ENCODE data around the gene YIPF4. TPM values are rescaled to one million over a fixed set of nuclear protein-coding genes. Genes with fewer than 3 reads are reported as not detected.

Gene YIPF4
- total RNA-seq, 2 donors from 2014 or later = 24.9 to 25.8 TPM

DNA sequence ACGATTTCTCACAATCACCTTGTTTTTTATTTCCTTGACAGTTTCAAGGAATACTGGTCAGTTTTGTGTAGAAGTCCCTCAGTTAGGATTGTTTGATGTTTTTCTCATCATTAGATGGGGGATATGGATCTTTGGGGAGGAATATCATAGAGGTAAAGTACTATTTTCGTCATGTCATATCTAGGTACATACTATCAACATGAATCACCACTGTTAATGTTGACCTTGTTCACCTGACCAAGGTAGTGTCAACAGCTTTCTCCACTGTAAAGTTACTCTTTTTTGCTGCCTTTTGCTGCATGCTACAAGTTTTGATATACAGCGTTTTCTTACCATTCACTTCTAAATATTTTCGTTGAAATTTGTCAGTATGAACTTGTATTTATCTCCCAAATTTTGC is 45.7 kb upstream of the YIPF4 start:
- Histone ChIP-seq H3K27me3 (ENCODE audit: control insufficient read depth, insufficient read depth, low read length, poor library complexity, severe bottlenecking) (no peaks in the 10 kb centered on the region), H3K4me1 (ENCODE audit: control insufficient read depth, insufficient read depth, low read length) (no peaks in the 10 kb centered on the region), H3K9ac (ENCODE audit: extremely low read depth, low read length, poor library complexity, severe bottlenecking) (no peak overlapping the region), H3K4me3 (ENCODE audit: low read length) (no peak overlapping the region), H3K36me3 (ENCODE audit: control insufficient read depth, insufficient read depth, low read length) (peaks cover 3% of the 10 kb centered on the region), H3K27ac (ENCODE audit: low read depth, low read length) (no peak overlapping the region), H3K9me3 (ENCODE audit: control insufficient read depth, low read length) (no peaks in the 10 kb centered on the region)
- Mint-ChIP-seq H3K36me3 (ENCODE audit: low read depth) (no peaks in the 10 kb centered on the region), H3K4me3 (no peak overlapping the region), H3K4me1 (peaks cover 10% of the 10 kb centered on the region), H3K27me3 (ENCODE audit: insufficient read depth) (no peaks in the 10 kb centered on the region), H3K27ac (no peak overlapping the region), H3K9me3 (no peaks in the 10 kb centered on the region)
- TF ChIP-seq, protein P1, sequence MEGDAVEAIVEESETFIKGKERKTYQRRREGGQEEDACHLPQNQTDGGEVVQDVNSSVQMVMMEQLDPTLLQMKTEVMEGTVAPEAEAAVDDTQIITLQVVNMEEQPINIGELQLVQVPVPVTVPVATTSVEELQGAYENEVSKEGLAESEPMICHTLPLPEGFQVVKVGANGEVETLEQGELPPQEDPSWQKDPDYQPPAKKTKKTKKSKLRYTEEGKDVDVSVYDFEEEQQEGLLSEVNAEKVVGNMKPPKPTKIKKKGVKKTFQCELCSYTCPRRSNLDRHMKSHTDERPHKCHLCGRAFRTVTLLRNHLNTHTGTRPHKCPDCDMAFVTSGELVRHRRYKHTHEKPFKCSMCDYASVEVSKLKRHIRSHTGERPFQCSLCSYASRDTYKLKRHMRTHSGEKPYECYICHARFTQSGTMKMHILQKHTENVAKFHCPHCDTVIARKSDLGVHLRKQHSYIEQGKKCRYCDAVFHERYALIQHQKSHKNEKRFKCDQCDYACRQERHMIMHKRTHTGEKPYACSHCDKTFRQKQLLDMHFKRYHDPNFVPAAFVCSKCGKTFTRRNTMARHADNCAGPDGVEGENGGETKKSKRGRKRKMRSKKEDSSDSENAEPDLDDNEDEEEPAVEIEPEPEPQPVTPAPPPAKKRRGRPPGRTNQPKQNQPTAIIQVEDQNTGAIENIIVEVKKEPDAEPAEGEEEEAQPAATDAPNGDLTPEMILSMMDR (conservative IDR thresholded peaks at IDR 0.05) = no peak
- WGBS, 2 experiments (ENCODE audit: insufficient coverage in 1 of 2, insufficient read length in 1 of 2) = 80 to 91% methylated on average over 2 to 4 of the region's 4 CpGs
- DNase-seq = no peak

DNA sequence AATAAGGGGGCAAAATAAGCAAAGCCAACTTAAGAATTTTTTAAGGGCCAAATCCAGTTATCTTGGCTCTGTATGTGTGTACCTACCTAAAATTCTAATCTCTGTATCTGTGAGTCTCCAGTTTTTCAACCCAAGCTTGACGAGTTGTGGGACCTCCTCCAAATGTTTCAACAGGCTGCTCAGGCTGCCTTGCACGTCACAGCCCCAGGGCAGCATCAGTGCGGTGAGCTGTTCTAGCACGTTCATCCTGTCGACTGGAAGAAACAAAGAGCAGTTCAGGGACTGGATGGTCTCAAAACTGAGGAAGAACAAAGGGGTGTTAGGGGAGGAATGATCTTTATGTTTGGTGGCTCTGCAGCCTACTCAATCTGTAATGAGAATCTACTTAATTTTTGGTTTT is 42.4 kb upstream of the YIPF4 start:
- Histone ChIP-seq H3K9me3 (ENCODE audit: control insufficient read depth, low read length) (no peaks in the 10 kb centered on the region), H3K36me3 (ENCODE audit: control insufficient read depth, insufficient read depth, low read length) (peaks cover 3% of the 10 kb centered on the region), H3K4me3 (ENCODE audit: low read length) (no peak overlapping the region), H3K27ac (ENCODE audit: low read depth, low read length) (no peak overlapping the region), H3K27me3 (ENCODE audit: control insufficient read depth, insufficient read depth, low read length, poor library complexity, severe bottlenecking) (no peaks in the 10 kb centered on the region), H3K9ac (ENCODE audit: extremely low read depth, low read length, poor library complexity, severe bottlenecking) (no peak overlapping the region), H3K4me1 (ENCODE audit: control insufficient read depth, insufficient read depth, low read length) (peaks cover 3% of the 10 kb centered on the region)
- H3K4me3 Mint-ChIP-seq = no peak overlapping the region
- no peaks in the 10 kb centered on the region for H3K27me3 Mint-ChIP-seq (ENCODE audit: insufficient read depth)
- peaks cover 11% of the 10 kb centered on the region for H3K4me1 Mint-ChIP-seq
- WGBS, 2 experiments (ENCODE audit: insufficient coverage in 1 of 2, insufficient read length in 1 of 2) = 86 to 100% methylated on average over 1 to 5 of the region's 5 CpGs
- no peak for DNase-seq
- no peaks in the 10 kb centered on the region for H3K9me3 Mint-ChIP-seq
- H3K27ac Mint-ChIP-seq = no peak overlapping the region
- H3K36me3 Mint-ChIP-seq (ENCODE audit: low read depth) = no peaks in the 10 kb centered on the region
- TF ChIP-seq, protein P1 (conservative IDR thresholded peaks at IDR 0.05) = no peak

DNA sequence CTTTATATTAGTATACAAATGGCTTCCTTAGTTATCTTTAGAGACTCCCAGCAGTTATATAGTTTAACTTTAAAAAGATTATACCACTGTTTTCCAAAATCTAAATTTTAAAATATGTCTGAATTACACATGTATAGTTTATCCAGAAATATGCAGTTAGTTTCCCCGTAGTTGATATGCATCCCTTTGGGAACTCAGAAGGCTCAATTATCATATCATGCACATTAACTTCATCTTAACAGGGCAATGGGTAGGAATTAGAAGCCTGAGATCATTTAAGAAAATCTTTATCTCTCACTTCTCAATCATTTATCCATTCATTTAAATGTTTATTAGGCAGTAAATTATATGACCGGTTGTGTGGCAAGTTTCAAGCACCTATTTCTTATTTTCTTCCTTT is 40.2 kb upstream of the YIPF4 start:
- Histone ChIP-seq H3K9ac (ENCODE audit: extremely low read depth, low read length, poor library complexity, severe bottlenecking) (no peak overlapping the region), H3K9me3 (ENCODE audit: control insufficient read depth, low read length) (no peaks in the 10 kb centered on the region), H3K36me3 (ENCODE audit: control insufficient read depth, insufficient read depth, low read length) (peaks cover 3% of the 10 kb centered on the region), H3K27me3 (ENCODE audit: control insufficient read depth, insufficient read depth, low read length, poor library complexity, severe bottlenecking) (no peaks in the 10 kb centered on the region), H3K4me1 (ENCODE audit: control insufficient read depth, insufficient read depth, low read length) (peaks cover 3% of the 10 kb centered on the region), H3K27ac (ENCODE audit: low read depth, low read length) (no peak overlapping the region), H3K4me3 (ENCODE audit: low read length) (no peak overlapping the region)
- 83% methylated on average over 2 of the region's 2 CpGs; no CpG with 5 or more reads in 1 of the 2 experiments for WGBS, 2 experiments (ENCODE audit: insufficient coverage in 1 of 2, insufficient read length in 1 of 2)
- Mint-ChIP-seq H3K27ac (no peak overlapping the region), H3K36me3 (ENCODE audit: low read depth) (no peaks in the 10 kb centered on the region), H3K4me1 (peaks cover 11% of the 10 kb centered on the region), H3K9me3 (no peaks in the 10 kb centered on the region), H3K4me3 (no peak overlapping the region), H3K27me3 (ENCODE audit: insufficient read depth) (no peaks in the 10 kb centered on the region)
- TF ChIP-seq, protein P1 (conservative IDR thresholded peaks at IDR 0.05) = no peak
- no peak for DNase-seq
